Measurements from ENCODE around the gene TOMM22. TPM values are rescaled to one million over a fixed set of nuclear protein-coding genes. Genes with fewer than 3 reads are reported as not detected.
A peak's percentile ranks its signal among the peaks of the same experiment; 100 is the strongest.

The TOMM22 gene
- total and polyA plus RNA-seq, 7 donors: 37.7 to 65.2 (median 50.2) TPM

DNA sequence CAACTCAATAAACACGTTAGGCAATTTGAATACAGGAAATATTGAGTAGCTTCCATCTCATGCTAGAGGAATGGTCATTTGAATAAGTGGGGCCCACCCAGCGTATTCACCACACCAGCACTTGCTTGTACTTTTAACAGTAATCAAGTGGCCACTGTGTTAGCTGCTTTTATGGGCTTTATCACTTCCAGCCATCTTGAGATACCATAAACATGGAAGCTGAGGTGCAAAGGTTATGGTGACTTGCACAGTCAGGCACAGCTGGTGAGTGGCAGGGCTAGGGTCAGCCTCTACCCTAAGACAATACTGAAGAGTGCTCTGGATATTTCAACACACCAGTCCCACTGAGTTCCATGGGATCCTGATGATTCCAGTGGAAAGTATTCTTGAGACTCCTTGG lies 12.3 kb downstream of the TOMM22 start:
- no peak overlapping the region for H3K4me3 ChIP-seq
- TF ChIP-seq EP300 (IDR thresholded peaks at IDR 0.05) (no peak), POLR2A (IDR thresholded peaks at IDR 0.05) (peak in 1 of 2 donors; percentile 35)
- H3K9me3 ChIP-seq: no peaks in the 10 kb centered on the region
- WGBS, 2 donors: 15 to 56% methylated on average over 2 of the region's 2 CpGs
- H3K27ac ChIP-seq: no peak overlapping the region
- DNase-seq: no peak
- peaks cover 0 to 37% (median 7%) of the 10 kb centered on the region in 4 donors for H3K36me3 ChIP-seq
- H3K4me1 ChIP-seq: peaks cover 0 to 38% (median 35%) of the 10 kb centered on the region in 4 donors
- no peaks in the 10 kb centered on the region for H3K27me3 ChIP-seq
- intact Hi-C loops (cut with DNase I): no loop called here

DNA sequence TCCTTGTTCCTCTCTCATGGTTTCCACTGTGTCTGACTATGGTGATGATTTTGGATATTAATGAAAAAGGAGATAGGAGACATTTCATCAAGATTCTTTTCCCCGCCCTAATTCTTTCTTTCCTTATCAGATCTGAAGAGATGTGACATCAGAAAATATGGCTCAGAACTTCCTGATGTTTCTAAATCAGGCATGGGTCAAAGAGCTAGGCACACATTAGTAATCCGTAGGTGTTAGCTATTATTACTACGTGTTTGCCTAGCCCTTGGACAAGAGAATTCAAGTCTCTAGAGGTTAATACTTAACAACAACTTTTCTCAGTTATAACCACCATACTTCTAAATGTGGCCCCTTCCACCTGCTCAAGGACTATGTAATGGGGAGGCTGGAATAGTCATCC lies 13.2 kb downstream of the TOMM22 start:
- H3K4me1 ChIP-seq: peaks cover 0 to 46% (median 44%) of the 10 kb centered on the region in 4 donors
- H3K27me3 ChIP-seq: no peaks in the 10 kb centered on the region
- intact Hi-C loops (cut with DNase I): no loop called here
- TF ChIP-seq POLR2A (IDR thresholded peaks at IDR 0.05) (no peak), POLR2AphosphoS5 (IDR thresholded peaks at IDR 0.05) (no peak), EP300 (IDR thresholded peaks at IDR 0.05) (no peak)
- TF ChIP-seq, protein P1, sequence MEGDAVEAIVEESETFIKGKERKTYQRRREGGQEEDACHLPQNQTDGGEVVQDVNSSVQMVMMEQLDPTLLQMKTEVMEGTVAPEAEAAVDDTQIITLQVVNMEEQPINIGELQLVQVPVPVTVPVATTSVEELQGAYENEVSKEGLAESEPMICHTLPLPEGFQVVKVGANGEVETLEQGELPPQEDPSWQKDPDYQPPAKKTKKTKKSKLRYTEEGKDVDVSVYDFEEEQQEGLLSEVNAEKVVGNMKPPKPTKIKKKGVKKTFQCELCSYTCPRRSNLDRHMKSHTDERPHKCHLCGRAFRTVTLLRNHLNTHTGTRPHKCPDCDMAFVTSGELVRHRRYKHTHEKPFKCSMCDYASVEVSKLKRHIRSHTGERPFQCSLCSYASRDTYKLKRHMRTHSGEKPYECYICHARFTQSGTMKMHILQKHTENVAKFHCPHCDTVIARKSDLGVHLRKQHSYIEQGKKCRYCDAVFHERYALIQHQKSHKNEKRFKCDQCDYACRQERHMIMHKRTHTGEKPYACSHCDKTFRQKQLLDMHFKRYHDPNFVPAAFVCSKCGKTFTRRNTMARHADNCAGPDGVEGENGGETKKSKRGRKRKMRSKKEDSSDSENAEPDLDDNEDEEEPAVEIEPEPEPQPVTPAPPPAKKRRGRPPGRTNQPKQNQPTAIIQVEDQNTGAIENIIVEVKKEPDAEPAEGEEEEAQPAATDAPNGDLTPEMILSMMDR (IDR thresholded peaks at IDR 0.05): no peak
- H3K27ac ChIP-seq: no peak overlapping the region
- no peaks in the 10 kb centered on the region for H3K9me3 ChIP-seq
- DNase-seq: no peak
- 17 to 68% methylated on average over 3 of the region's 3 CpGs for WGBS, 2 donors
- H3K4me3 ChIP-seq: no peak overlapping the region
- H3K36me3 ChIP-seq: peaks cover 0 to 28% (median 2%) of the 10 kb centered on the region in 4 donors

DNA sequence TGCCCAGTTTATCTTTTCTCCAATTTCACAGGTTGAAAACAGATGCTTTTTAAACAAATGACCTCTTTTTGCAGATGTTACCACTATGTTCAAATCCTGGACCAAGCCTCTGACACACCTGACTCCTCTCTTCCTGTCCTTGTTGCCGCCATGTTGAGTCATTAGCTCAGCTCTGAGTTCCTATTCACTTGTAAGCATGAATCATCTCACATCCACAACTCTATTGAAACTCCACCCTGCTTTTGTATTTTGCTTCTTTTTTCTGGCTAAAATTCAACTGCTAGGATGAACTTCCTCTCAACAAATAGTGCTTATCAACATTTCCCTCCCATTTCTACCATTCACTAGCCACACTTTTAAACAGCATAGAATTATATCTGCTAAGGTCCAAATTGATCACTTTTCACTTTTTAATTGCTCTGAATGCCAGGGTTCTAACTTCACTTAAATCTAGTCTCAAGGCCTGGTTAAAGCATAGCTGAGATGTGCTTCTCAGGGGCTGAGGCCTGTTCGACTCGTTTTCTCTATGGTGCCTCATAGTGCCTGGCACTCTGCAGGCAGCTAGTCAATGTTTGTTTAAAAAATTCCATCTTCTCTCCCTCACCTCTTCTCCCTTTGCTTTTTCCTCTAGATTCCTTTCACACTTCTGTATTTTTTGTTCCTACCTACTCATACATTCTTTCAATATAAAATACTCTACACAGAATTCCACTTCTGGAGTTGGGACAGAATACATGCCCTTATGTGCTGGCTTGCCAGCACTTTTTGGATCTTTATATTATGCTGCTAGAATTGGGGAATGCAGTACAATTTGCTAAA lies 15.1 kb downstream of the TOMM22 start:
- H3K36me3 ChIP-seq: peaks cover 0 to 13% (median 0%) of the 10 kb centered on the region in 4 donors
- no peak overlapping the region for H3K4me3 ChIP-seq
- H3K4me1 ChIP-seq: peaks cover 0 to 54% (median 51%) of the 10 kb centered on the region in 4 donors
- intact Hi-C loops (cut with DNase I): no loop called here
- no peaks in the 10 kb centered on the region for H3K27me3 ChIP-seq
- peak overlapping the region; percentile 68 to 100 (median 99) for H3K27ac ChIP-seq
- no peak for DNase-seq
- TF ChIP-seq EP300 (IDR thresholded peaks at IDR 0.05) (no peak), POLR2A (IDR thresholded peaks at IDR 0.05) (no peak), POLR2AphosphoS5 (IDR thresholded peaks at IDR 0.05) (no peak)
- TF ChIP-seq, protein P1 (IDR thresholded peaks at IDR 0.05): no peak
- WGBS, 2 donors: 19 to 50% methylated on average over 3 of the region's 3 CpGs
- H3K9me3 ChIP-seq: no peaks in the 10 kb centered on the region

DNA sequence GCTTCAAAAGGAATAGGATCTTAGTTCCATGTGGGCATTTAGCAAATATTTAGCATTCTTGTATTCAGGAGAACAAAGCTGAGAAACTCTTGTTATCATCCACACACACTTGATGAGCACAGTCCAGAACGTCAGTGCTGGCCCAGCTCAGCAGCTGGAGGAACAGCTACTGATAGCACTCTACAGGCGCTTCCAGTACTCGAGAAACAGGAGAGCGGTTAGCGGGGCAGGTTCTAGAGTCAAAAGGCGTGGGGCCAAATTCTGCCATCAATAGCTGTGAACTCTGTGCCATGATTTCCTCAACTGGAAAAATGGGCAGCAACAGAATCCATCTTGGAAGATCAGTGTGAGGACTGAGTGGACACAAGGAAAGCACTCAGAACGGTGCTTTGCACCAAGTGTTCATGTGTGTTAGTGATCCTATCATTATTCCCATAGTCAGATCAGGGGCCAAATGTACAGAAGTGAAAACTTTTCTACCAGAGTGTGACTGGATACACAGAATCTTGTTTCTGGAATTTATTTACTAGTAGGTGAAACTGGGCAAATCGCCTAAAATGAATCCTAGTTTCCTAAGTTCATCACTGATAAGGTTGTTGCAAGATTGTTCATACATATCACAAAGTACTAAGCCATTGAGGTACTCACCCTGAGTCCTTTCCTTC lies 15.8 kb downstream of the TOMM22 start:
- peaks cover 0 to 55% (median 51%) of the 10 kb centered on the region in 4 donors for H3K4me1 ChIP-seq
- intact Hi-C loops (cut with DNase I): no loop called here
- H3K4me3 ChIP-seq: no peak overlapping the region
- no peaks in the 10 kb centered on the region for H3K9me3 ChIP-seq
- peaks cover 0 to 6% (median 0%) of the 10 kb centered on the region in 4 donors for H3K36me3 ChIP-seq
- no peak for TF ChIP-seq EP300 (IDR thresholded peaks at IDR 0.05)
- no peak for TF ChIP-seq POLR2AphosphoS5 (IDR thresholded peaks at IDR 0.05)
- TF ChIP-seq, protein P1 (IDR thresholded peaks at IDR 0.05): no peak
- no peak for TF ChIP-seq POLR2A (IDR thresholded peaks at IDR 0.05)
- H3K27ac ChIP-seq: peak overlapping the region; percentile 68 to 100 (median 99)
- no peaks in the 10 kb centered on the region for H3K27me3 ChIP-seq
- peak; percentile 62 for DNase-seq
- WGBS, 2 donors: 63 to 78% methylated on average over 8 of the region's 8 CpGs

Measured in sigmoid colon (tissue), 7 donors.